Measurements from ENCODE around the gene MRPL28.
"Not testable (repeated sequence)": the region's sequence is repeated elsewhere in the genome, so short reads cannot be mapped to it uniquely, and the experiment has no call there.

Gene MRPL28

DNA sequence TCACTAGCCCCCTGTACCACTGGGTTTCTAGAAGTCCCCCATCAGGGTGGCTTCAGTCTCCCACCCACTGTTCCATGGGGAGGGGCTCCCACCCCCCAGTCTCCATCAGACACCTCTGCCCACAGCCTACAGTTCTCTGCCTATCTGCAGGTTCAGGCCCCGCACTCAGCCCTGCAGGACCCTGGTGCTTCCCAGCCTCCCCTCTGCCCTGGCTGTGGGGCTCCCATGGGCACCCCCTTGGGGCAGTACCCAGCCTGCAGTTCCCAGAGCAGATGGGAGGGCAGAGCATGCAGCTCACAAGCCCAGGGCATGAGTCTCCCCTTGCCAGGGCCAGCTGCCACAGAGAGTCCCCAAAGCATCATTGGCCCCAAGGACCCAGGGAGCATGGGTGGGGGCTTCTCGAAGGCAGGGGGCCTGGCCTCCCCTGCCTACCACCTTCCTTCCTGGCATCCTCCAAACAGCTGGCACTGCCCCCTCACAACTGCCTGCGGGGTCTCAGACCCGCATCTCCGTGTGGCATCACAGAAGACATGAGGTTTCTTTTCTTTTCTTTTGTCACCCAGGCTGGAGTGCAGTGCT lies 2.8 kb upstream of the MRPL28 start:
- DNase-seq: no peak

DNA sequence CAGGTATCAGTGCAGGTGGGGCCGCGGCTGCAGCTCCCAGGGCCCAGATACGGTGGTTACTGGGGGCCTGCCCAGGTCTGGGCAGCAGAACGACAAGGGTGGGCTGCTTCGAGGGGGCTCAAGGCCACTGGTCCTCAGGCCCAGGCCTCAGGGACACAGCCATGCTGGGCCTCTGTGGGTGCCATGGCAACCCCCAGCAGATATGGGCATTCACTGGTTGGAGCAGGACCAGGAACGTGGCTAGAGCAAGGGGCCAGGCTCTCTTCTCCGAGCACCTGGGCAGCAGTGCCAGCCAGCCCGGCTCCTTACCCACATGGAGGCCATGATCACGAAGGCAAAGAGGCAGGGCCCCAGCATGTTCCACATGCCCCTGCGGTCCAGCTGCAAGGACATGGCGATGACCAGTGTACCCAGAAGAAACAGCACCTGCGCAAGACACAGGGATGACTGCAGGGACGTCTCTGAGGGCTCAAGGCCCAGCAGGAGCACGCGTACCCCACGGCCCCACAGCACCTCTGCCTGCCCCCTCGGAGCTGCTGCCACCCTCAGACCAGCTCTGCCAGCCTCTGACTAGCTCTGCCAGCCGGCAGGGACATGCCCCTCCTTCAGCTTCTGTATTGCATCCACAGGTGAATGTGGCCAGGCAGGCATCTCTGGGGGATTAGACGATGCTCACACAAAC lies 2.1 kb upstream of the MRPL28 start:
- DNase-seq: no peak

DNA sequence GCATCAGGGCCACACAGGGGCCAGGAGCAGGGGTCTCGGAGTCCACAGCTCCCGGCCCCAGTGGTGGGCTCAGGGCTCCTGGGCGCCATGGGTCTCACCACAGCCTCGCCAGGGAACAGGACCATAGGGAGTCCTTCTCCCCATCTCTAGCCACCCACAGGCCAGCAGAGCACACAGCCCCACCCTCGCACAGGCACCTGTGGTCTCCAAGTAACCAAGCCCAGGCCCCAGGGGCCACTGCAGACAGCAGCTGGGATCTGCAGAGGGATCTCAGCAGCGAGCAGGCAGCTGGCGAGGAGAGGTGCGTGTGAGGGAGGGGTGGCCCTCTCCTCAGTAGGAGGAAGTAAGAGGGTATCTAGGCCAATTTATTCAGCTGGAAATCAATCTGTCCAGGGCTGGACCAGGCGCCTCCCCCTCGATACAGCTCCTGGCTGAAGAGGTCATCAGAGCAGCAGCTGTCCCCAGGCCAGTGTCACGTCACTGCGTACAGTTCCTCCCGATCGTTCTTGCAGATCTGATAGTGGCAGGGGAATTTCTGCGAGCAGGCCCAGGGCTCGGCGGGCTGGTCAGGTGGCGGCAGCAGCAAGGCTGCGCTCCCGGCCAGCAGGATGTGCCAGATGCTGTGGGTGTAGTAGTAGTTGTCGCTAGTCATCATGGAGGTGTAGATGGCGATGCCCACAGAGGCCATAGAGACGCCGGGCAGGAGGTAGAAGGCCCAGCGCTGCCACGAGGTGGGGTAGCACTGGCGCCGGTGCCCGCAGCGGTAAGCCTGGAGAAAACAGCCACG lies 1.4 kb upstream of the MRPL28 start:
- DNase-seq: no peak

DNA sequence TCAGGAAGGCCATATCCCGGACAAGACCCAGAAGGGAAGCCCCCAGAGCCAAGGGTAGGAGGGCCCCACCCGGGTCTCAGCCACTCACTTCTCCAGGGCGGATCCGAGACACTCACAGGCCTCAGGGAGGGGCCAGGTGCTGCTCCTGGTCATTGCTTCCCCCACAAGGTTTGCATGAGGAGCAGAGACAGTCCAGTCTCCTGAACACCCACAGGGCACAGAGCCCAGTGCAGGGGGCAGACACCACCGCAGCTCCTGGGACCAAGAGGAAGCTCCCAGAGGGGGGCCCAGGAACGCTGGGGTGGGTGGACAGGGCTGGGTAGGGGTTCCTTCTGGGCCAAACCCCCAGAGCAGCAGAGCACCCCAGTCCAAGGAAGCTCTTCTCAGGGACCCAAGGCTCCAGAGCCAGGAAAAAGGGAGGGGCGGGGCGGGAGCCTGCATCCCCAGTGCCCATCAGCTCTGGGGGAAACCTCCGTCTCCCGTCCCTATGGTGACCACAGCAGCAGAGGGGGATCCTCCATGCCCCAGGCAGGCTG lies 709 bp upstream of the MRPL28 start:
- no peak for DNase-seq

DNA sequence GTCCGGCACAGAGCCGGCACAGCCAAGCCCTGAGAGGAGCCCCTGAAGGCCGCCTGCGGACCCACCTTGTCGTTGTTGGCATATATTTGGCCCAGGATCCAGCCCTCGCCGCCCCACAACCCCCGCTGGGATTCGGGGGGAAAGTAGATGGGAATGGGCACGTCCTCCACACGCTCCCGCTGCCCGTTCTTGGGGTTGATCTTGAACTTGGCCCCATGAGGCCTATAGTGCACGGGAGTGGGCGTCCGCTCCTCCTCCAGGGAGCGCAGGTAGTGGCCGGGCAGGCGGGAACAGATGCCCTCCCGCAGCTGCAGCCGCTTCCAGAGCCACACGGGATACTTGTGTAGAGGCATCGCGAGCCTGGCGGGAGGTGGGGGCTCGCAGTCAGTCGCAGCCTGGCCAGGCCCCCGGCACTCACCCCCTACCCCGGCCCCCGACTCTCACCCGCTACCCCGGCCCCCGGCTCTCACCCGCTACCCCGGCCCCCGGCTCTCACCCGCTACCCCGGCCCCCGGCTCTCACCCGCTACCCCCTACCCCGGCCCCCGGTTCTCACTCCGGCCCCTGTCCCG lies 387 bp downstream of the MRPL28 start:
- no peak for DNase-seq

DNA sequence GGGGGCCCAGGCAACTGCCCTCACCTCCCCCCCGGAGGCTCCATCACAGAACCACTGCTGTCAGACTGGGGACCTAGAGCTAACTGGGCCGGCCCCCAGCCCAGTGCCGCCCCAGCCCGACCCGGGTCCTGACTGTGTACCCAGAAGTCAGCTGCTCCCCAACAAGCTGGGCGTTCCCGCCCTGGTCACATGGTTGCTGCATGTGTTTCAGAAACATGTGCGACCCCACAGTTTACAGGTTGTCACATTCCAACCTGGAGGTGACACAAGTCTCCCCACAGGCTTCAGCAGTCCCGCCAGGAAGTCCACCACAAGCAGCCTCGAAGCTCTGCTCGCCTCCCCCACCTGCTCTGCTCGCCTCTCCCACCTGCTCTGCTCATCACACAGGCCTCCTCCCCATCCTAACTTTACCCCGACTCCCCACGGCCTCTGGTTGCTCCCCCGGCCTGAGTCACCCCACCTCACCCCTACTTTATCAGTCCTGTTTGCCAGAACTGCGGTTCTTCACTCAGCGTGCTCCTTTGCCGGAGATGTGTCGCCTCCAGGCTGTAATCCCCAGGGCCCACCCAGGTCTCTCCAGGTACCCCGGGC lies 968 bp downstream of the MRPL28 start:
- DNase-seq: no peak

DNA sequence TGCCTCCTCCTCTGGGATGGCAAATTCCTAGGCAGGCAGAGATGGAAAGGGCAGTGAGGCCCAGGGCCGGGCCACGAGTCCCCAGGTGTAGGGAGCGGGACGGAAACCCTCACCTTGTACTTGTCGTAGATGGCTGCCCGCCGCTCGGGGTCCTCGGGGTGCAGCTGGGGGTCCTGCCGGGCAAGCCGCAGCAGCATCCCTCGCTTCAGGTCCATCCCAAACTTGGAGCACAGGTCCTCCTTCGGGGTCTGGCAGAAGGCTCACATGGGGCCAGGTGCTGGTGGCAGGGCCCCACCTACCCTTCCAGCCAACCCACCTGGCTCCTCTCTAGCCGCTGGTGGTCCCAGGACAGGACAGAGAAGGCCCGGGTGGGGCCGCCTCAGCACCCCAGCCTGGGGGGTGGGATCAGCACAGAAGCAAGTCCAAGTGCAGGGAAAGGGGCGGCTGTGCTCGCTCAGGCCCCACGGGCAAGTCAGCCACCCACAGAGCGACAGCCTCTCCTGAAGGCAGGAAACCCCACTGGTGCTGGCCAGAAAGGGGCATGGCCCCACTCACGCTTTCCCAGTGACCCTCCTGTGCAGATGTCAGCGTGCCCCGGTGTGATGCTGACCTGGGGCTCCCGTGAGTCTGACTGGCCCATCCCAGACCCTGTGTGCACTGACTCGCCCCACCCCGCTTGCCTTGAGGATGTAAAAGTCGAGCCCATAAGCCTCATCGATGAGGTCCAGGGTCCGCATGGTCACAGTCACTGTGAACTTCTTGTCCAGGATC lies 1.8 kb downstream of the MRPL28 start:
- no peak for DNase-seq

DNA sequence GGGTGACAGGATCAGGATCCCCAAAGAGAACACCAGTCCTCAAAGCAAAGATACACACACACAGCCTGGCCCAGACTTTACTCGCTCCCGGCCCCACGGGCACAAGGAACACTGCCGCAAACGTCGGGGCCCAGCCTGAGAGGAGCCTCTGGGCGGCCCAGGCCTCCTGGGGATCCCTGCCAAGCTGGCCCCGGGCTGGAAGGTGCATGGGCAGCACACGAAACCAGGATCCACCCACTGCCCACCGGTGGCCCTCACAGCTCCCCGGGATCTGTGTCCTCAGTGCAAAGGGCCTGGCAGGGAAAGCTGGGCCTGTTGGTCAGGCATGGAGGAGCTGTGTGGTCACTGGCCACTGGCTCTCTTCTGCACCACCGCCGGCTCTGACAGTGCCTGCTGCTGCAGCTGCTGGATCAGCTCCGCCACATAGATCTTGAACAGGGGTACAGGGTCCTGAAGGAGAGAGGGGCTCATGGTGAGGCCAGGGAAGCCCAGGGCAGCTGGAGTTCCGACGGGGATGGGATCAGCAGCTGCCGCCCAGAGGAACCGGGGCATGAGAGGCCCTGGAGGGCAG lies 2.9 kb downstream of the MRPL28 start:
- DNase-seq: no peak

DNA sequence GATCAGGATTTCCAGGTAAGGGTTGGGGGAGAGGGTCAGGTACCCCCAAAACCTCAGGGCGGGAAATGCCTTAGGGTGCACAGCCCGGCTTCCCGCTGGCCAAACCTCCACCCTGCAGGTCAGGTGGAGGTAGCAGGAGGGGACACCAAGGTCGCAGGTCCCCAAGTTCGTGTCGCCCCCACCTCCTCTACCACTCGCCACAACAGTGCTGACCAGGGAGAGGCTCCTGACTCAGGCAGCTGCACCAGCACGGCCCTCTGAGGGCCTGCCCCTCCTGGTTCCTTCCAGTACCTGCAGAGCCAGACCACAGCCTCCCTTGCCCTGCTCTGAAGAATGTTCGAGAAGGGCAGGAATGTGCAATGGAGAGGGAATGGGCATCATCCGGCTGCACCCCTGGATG lies 3.9 kb downstream of the MRPL28 start:
- no peak for DNase-seq

DNA sequence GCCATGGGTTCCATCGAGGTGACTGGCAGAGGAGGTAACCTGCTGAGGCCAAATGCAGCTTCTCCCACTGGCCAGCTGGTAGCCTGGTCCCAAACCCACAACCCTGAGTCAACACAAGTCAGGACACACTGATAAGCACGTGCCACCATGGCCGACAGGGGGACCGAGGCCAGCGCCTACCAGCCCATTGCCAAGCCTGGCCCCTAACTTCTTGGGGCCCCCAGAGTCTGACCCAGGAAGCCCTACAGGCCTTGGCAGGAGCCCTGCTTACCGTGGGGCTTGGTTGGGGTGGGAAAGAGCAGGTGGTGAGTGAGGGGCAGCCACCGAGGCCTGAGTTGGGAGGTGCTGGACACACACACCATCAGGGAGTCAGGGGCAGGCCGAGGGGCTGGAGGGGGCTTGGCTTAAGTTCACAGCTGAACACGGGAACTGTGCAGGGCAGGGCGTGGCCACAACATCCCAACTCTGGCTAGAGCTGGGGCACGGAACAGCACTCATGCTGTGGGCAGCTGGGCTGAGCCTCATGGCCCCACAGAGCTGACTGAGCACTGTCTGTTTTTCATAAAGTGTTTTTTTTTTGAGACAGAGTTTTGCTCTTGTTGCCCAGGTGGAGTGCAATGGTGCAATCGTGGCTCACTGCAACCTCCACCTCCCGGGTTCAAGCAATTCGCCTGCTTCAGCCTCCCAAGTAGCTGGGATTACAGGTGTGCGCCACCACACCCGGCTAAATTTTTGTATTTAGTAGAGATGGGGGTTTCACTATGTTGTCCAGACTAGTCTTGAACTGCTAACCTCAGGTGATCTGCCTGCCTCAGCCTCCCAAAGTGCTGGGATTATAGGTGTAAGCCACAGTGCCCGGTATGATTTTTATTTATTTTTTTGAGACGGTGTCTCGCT lies 5.5 kb downstream of the MRPL28 start:
- no peak for DNase-seq

DNA sequence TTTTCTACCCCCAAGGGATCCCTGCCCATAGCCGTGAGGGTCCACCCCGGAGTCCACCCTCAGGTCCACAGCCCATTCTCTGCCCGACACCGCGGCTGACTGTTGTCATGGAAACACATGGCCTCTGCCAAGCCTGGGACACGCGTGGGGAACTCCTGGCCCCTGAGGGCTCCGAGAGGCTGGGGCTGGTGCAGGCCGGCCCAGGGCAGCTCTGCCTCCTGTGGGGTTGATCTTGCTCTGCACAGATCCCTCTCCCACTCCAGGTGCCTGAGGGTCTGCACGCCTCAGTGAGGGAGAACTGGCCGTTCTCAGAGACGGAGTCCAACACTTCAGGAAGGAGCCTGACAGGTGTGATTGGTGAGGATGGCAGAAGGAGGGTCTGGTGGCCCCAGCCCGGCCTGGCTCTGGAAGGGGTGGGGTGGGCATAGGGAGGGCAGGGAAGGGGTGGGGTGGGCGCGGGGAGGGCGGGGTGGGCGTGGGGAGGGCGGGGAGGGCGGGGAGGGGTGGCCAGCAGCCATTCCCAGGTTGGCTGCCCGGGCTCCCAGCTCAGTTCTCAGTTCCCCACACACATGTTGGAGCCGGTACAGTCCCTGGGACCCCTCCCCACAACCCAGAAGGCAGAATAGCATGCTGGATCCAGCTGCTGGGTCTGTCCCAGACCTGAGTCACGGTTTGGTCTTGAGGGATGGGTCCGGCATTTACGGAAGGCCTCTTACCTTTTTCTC lies 6.4 kb downstream of the MRPL28 start:
- DNase-seq: no peak

DNA sequence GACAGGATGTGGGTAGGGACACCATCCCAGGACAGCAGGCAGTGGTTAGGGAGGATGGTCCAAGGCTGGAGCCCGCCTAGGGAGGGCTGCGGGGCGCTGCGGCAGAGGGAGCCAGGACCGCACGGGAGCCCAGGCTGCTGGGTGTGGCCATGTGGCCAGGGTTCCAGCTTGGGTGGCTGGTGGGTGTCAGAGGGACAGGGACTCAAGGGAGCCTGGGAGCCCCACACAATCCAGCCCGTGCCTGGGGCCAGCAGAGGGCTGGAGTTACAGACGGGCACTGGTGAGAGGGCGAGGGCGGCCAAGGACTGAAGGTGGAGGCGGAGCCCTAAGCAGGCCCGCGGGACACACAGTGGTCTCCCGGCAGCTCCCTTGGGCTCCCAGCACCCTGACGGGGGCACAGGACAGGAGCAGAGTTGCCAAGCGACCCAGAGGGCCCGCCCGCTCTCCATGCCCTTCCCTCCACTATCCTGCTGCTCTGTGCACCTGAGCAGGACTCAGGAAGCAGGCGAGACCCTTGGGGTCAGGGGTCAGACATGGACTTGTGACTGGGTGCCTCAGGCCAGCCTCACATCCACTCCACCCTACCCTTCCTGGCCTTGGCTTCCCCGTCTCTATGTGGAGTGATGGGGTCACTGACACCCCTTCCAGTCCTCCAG lies 7.1 kb downstream of the MRPL28 start:
- DNase-seq: no peak

DNA sequence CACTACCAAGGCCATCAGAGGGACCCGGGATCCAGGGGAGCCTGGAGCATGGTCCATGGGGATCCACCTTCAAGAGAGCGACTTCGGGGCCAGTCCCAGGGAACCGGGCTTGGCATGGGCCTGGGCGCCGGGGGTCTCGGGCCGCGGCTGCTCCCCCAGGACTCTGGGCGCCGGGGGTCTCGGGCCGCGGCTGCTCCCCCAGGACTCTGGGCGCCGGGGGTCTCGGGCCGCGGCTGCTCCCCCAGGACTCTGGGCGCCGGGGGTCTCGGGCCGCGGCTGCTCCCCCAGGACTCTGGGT lies 7.7 kb downstream of the MRPL28 start:
- DNase-seq: not testable (repeated sequence)

DNA sequence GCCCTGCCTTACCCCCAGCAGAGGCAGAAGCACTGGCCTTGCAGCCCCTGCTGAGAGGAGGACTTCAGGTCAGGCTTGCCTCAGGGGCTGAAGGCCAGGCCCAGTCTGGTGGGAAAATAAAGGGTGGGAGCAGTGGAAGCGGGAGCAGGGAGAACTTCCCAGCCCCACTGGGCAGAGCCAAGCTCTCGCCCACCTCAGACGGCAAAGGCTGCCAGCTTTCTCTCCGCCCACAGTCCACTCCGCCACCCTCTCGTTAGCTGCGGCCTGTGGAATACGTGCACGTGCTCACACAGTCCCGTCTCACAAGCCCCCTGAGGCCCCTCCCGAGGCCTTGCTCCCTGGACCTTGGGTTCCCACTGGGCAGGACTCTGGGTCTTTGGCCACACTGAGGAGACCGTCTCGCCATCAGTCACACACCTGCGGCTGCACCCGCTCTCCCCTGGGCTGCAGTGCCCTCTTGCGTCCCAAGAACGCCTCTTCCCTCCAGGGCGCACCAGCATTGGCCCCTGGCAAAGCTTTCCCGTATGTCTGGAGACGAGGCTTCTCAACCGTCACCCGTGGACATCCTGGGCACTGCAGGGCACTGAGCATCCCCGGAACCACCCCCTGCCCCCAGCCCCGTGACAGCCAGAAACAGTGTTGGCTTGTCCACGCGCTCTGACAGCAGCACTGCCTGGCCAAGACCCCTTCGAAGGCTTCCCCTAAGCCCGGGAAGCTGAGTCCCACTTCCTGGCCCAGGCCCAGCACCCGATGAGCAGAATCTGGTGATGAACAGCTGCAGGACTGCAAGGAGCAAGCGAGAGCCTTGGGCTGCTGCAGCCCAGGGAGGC lies 8.3 kb downstream of the MRPL28 start:
- DNase-seq: peak; percentile 62 to 88 (median 74)

DNA sequence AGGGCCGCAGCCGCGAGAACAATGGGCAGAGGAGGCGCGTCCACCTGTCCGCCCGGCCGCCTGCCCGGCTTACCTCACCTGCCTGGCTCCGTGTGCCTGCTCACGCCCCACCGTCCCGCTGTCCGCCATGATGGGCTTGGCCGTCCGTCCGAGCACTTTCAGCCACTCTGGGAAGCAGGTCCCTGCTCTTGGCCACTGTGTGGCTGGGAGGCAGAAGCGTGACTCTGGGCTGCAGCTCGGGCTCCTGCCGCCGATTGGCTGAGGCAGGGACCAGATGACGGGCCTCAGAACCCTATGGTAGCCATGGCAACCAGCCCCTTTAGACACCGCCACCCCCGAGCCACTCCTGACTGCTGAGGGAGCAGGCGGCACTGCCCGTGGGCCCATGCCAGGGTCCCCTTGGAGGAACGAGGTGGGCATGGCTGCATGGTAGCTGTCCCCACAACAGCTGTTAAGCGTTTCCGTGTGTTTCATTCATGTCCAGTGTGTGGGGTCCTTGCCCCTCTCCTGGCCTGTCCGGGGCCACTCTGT lies 8.9 kb downstream of the MRPL28 start:
- no peak for DNase-seq

DNA sequence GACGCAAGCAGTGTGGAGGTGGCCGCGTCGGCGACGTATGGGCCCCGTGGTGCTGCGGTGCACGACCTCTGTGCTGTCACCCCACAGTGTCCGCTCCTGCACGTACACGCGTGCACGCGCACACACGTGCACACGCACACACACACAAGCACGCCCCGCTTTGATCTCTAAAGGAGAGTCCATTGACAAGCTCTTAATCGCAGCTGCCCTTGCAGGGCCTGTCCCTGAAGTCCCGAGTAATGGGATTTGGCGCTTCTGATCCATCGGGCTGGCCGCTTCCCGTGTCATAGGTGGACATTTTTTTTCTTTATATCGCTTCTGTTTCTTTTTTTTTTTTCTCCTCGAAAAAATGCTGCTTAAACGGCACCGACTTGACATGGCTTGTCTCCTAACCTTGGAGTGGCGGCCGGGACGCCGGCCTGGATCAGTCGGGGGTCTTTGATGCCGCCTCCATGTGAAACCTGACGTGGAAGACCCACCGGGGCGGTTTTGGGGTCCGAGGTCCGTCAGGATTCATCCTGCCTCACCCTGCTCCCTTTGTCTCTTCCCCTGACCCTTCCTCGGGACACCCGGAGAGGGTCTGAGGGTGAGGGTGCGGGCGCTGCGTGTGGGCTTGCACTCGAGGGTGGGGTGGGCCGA lies 9.5 kb downstream of the MRPL28 start:
- no peak for DNase-seq

DNA sequence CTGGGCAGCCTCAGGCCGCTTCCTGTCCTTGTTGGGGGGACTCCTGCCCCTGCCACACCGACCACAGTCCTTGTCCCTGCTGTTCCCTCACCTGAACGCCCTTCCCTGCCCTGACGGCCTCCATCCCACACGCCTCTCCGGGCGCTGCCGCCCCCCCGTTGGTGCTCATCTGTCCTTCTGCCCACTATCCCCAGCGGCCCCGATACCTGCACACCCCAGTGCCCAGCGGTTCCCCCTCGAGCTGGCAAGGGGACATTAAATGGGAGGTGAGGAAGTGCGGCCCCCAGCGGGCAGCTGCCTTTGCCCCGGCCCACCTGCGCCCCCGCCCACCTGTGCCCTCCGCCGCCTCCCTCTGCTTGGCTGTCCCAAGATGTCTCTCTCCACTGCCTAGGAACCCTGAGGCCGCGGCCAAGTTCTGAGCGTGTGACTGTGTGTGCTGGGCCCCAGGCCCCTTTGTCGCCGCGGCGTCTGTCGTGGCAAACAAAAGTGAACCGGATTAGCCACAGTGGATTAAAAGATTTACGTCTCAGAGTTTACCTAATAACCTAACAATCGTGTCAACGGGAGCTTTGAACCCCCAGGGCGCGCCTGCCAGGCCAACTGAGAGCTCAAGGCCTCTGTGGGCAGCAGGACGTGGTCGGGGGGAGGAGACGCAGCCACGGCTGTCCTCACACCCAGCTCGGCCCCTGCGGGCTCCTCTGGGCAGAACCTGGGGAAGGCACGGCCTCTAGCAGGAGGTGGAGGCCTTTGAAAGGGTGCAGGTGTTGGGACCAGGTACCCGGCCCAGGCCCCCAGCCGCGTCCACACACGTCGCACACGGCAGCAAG lies 10.3 kb downstream of the MRPL28 start:
- DNase-seq: no peak
